Nephron (organoid): Measurements from ENCODE around the gene RPUSD3.

Experiments used
- H3K27ac Mint-ChIP-seq, 3 experiments: 2 replicates each; pipeline ENCODE4 v1.8.0; 2020; ENCODE audit warnings: mixed read lengths in 3 of 3, mild to moderate bottlenecking in 2 of 3, moderate library complexity in 1 of 3
- H3K27me3 Mint-ChIP-seq: 2 replicates; pipeline ENCODE4 v1.8.0; 2021; ENCODE audit warnings: low read depth, mild to moderate bottlenecking, moderate library complexity, mixed read lengths
- H3K36me3 Mint-ChIP-seq: 2 replicates; pipeline ENCODE4 v1.8.0; 2020; ENCODE audit warnings: low read depth, mixed read lengths
- H3K4me1 Mint-ChIP-seq: 2 replicates; pipeline ENCODE4 v1.8.0; 2020; ENCODE audit warnings: mixed read lengths
- H3K4me3 Mint-ChIP-seq, 3 experiments: 2 replicates each; pipeline ENCODE4 v1.8.0; 2020; ENCODE audit warnings: mild to moderate bottlenecking in 3 of 3, mixed read lengths in 3 of 3, moderate library complexity in 2 of 3
- H3K9me3 Mint-ChIP-seq: 2 replicates; pipeline ENCODE4 v1.8.0; 2020; ENCODE audit warnings: mixed read lengths
- CTCF ChIP-seq, 3 experiments: fragments of 200-600 bp; sonication (generic); IDR thresholded peaks; one replicate each; pipeline ENCODE4 v1.5.0; 2021; ENCODE audit warnings: antibody characterized with exemption in 3 of 3; ENCODE audit not compliant: unreplicated experiment in 3 of 3

RPUSD3 gene, protein sequence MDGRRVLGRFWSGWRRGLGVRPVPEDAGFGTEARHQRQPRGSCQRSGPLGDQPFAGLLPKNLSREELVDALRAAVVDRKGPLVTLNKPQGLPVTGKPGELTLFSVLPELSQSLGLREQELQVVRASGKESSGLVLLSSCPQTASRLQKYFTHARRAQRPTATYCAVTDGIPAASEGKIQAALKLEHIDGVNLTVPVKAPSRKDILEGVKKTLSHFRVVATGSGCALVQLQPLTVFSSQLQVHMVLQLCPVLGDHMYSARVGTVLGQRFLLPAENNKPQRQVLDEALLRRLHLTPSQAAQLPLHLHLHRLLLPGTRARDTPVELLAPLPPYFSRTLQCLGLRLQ

DNA sequence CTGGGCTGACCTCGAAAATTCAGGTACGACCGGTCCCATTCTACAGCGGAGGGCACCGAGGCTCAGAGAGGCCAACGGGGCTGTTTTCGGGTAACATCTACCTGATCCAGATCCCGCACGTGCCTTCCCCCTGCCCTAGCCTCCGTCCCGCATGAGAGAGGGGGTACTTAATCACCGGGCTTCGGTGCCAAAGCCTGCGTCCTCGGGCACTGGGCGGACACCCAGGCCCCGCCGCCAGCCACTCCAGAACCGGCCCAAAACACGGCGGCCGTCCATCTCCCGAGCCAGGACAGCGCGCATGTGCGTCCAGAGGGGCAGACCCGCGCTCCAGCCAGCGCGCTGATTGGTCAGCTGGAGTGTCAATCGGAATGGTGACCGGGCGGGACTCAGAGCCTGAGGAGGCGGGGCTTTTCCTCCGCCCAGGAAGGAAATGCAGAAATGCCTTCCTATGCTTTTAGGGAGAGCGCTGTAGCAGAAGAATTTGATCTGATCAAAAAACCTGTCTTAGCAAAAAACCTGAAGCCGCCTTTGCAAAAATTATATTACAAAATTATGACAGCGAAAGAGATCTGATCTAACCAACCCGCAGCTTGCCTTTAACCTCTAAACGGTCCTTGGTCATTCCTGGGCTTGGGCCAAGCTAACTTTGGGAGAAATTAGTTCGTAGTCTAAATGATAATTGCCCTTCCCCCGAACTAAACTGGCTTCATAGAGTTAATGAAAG is at the start of gene RPUSD3:
RPUSD3 (minus strand) TSS at position 294 of the 724 bp plus-strand sequence; CDS start at position 276, 18 bp downstream.
- Mint-ChIP-seq H3K27ac (peak within 1 kb of the TSS; percentile 88 to 97 (median 96)), H3K36me3 (peaks cover 21% of the 10 kb centered on the region), H3K9me3 (no peaks in the 10 kb centered on the region), H3K4me1 (peaks cover 15% of the 10 kb centered on the region), H3K27me3 (peaks cover 3% of the 10 kb centered on the region), H3K4me3 (peak within 1 kb of the TSS; percentile 96 to 99 (median 97))
- no peak for TF ChIP-seq CTCF (IDR thresholded peaks at IDR 0.05; ENCODE audit: unreplicated experiment in 3 of 3)

DNA sequence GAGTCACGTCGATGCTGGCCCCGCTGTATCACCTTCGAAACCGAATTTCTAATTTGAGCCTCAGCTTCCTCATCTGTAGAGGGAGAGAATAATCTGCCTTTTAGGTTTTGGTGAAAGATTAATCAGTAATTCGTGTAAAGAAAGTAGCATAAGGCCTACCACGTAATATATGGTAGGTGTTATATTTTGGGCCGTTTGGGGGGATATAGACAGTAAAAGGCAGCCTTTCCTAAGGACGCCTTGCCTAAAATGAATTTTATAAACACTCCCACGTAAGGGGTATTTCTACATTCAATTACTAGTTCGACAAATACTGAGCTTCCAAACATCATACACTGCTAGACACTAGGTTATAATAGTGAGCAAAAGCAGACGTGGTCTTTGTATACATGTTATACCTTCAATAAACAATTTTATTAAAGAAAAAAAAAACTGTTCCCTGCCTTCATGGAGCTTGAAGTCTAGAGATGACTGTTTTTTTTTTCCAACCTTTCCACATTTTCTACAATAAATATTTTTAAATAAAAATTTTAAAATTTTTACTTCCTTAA is 47.3 kb upstream of the RPUSD3 start:
- peaks cover 33% of the 10 kb centered on the region for H3K36me3 Mint-ChIP-seq
- H3K9me3 Mint-ChIP-seq = no peaks in the 10 kb centered on the region
- H3K4me1 Mint-ChIP-seq = peaks cover 32% of the 10 kb centered on the region
- peak overlapping the region; percentile 99 for H3K4me3 Mint-ChIP-seq
- TF ChIP-seq CTCF (IDR thresholded peaks at IDR 0.05; ENCODE audit: unreplicated experiment in 3 of 3) = no peak
- H3K27me3 Mint-ChIP-seq = no peaks in the 10 kb centered on the region
- peak overlapping the region; percentile 91 to 98 (median 97) for H3K27ac Mint-ChIP-seq

DNA sequence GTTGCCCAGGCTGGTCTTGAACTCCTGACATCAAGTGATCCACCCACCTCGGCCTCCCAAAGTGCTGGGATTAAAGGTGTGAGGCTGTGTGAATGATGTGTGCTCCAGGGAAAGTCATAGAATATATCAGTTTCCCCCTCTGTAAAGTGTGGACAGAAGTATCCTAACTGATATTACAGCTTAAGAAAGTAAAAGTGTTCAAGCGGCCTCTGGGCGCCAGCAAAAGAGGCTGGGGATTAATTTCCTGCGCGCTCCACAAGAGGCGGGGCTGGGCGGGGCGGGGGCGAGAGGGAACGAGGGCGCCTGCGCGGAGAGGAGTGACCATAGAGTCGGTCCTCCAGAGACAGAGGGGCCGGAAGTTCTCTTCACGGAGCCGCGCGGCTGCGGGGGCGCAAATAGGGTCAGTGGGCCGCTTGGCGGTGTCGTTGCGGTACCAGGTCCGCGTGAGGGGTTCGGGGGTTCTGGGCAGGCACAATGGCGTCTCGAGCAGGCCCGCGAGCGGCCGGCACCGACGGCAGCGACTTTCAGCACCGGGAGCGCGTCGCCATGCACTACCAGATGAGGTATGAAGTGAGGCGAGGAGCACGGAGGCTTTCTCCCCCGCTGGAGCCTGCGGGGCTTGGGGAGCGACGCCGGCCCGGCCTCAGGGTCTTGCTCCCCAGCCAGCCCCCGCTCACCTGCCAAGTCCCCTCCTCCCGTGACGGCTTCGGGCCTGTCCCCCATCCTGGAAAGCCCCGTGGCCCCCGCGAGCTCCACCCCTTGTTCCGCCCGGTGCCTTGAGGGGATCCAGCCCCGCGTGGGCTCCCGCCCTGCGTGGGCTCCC is 46.7 kb upstream of the RPUSD3 start, which contains the start of gene JAGN1:
JAGN1 (plus strand) TSS at position 362 of the 823 bp plus-strand sequence; CDS start at position 475, 113 bp downstream.
- TF ChIP-seq CTCF (IDR thresholded peaks at IDR 0.05; ENCODE audit: unreplicated experiment in 3 of 3) = no peak
- H3K27me3 Mint-ChIP-seq = no peaks in the 10 kb centered on the region
- H3K4me1 Mint-ChIP-seq = peaks cover 32% of the 10 kb centered on the region
- peak within 1 kb of the TSS; percentile 91 to 98 (median 97) for H3K27ac Mint-ChIP-seq
- peak within 1 kb of the TSS; percentile 99 for H3K4me3 Mint-ChIP-seq
- H3K36me3 Mint-ChIP-seq = peaks cover 29% of the 10 kb centered on the region
- no peaks in the 10 kb centered on the region for H3K9me3 Mint-ChIP-seq

DNA sequence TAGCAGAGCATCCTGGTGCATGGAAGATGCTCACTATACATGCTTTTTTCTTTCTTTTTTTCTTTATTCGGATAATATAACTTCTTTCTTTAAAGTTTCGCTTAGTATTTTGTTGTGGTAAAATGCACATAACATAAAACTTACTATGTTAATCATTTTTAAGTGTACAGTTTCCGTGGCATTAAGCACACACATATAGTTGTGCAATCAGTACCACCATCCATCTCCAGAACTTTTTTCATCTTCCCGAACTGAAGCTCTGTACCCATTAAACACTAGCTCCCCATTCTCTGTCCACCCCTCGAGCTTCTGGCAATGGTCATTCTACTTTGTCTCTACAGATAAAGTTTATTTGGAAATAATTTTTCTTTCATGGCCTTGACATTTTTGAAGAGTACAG is 45.6 kb upstream of the RPUSD3 start:
- H3K9me3 Mint-ChIP-seq = no peaks in the 10 kb centered on the region
- peak overlapping the region in 2 of 3 experiments; percentile 99 for H3K4me3 Mint-ChIP-seq
- H3K27me3 Mint-ChIP-seq = no peaks in the 10 kb centered on the region
- peak overlapping the region; percentile 91 to 98 (median 97) for H3K27ac Mint-ChIP-seq
- H3K4me1 Mint-ChIP-seq = peaks cover 27% of the 10 kb centered on the region
- H3K36me3 Mint-ChIP-seq = peaks cover 23% of the 10 kb centered on the region
- no peak for TF ChIP-seq CTCF (IDR thresholded peaks at IDR 0.05; ENCODE audit: unreplicated experiment in 3 of 3)

DNA sequence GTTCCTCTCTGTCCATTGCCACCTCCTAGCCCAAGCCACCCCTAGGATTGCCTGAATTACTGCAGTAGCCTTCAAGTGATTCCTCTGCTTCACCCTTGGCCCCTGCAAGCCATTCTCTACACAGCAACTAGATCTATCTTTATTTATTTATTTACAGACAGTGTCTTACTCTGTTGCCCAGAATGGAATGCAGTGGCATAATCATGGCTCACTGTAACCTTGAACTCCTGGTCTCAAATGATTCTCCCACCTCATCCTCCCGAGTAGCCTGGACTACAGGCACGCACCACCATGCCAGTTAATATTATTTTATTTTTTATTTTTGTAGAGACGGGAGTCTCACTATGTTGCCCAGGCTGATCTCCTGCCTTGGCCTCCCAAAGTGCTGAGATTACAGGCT is 44.7 kb upstream of the RPUSD3 start:
- Mint-ChIP-seq H3K9me3 (no peaks in the 10 kb centered on the region), H3K4me3 (no peak overlapping the region), H3K36me3 (peaks cover 15% of the 10 kb centered on the region), H3K27me3 (no peaks in the 10 kb centered on the region), H3K4me1 (peaks cover 22% of the 10 kb centered on the region), H3K27ac (no peak overlapping the region)
- no peak for TF ChIP-seq CTCF (IDR thresholded peaks at IDR 0.05; ENCODE audit: unreplicated experiment in 3 of 3)
